Measurements from ENCODE around the gene PSMA6.
A peak's percentile ranks its signal among the peaks of the same experiment; 100 is the strongest.
"Not testable (repeated sequence)": the region's sequence is repeated elsewhere in the genome, so short reads cannot be mapped to it uniquely, and the experiment has no call there.

Gene PSMA6
- total RNA-seq: 12.9 to 16.9 (median 15.1) reads per million in 4 experiments

GRCh38 chr14:35292051-35292769, at the start of gene PSMA6:
PSMA6 (plus strand) TSS chr14:35292382; CDS start chr14:35292477, 95 bp downstream.
- peak; percentile 98 for DNase-seq

- DNase-seq: no peak
Measured at GRCh38 chr14:35242599-35243311, 49.4 kb upstream of the PSMA6 start.

GRCh38 chr14:35243956-35244355, 48.2 kb upstream of the PSMA6 start:
- DNase-seq: no peak

GRCh38 chr14:35244542-35244941, 47.6 kb upstream of the PSMA6 start:
- DNase-seq: no peak

- no peak for DNase-seq
Measured at GRCh38 chr14:35245051-35245450, 47.1 kb upstream of the PSMA6 start.

- no peak for DNase-seq
Measured at GRCh38 chr14:35247777-35248475, 44.3 kb upstream of the PSMA6 start.

GRCh38 chr14:35248476-35248788, 43.8 kb upstream of the PSMA6 start:
- no peak for DNase-seq

- no peak for DNase-seq
Measured at GRCh38 chr14:35250319-35250718, 41.9 kb upstream of the PSMA6 start.

GRCh38 chr14:35252451-35252868, 39.7 kb upstream of the PSMA6 start:
- DNase-seq: no peak

GRCh38 chr14:35253056-35253455, 39.1 kb upstream of the PSMA6 start:
- DNase-seq: not testable (repeated sequence)

GRCh38 chr14:35254034-35254622, 38.1 kb upstream of the PSMA6 start:
- not testable (repeated sequence) for DNase-seq

- no peak for DNase-seq
Measured at GRCh38 chr14:35254736-35255135, 37.4 kb upstream of the PSMA6 start.

- DNase-seq: no peak
Measured at GRCh38 chr14:35255711-35256110, 36.5 kb upstream of the PSMA6 start.

- DNase-seq: no peak
Measured at GRCh38 chr14:35257809-35258208, 34.4 kb upstream of the PSMA6 start.

GRCh38 chr14:35258420-35258819, 33.8 kb upstream of the PSMA6 start:
- no peak for DNase-seq

- DNase-seq: no peak
Measured at GRCh38 chr14:35261774-35262173, 30.4 kb upstream of the PSMA6 start.

GRCh38 chr14:35262436-35262835, 29.7 kb upstream of the PSMA6 start:
- DNase-seq: no peak

GRCh38 chr14:35268946-35269345, 23.2 kb upstream of the PSMA6 start:
- DNase-seq: no peak

GRCh38 chr14:35274805-35275204, 17.4 kb upstream of the PSMA6 start:
- DNase-seq: no peak

- DNase-seq: no peak
Measured at GRCh38 chr14:35277179-35277578, 15.0 kb upstream of the PSMA6 start.

GRCh38 chr14:35279369-35279768, 12.8 kb upstream of the PSMA6 start:
- DNase-seq: no peak

GRCh38 chr14:35281341-35281740, 10.8 kb upstream of the PSMA6 start:
- no peak for DNase-seq

- no peak for DNase-seq
Measured at GRCh38 chr14:35284506-35284905, 7.7 kb upstream of the PSMA6 start.
